ENCODE data around the gene TSPAN14.

Gene TSPAN14

DNA sequence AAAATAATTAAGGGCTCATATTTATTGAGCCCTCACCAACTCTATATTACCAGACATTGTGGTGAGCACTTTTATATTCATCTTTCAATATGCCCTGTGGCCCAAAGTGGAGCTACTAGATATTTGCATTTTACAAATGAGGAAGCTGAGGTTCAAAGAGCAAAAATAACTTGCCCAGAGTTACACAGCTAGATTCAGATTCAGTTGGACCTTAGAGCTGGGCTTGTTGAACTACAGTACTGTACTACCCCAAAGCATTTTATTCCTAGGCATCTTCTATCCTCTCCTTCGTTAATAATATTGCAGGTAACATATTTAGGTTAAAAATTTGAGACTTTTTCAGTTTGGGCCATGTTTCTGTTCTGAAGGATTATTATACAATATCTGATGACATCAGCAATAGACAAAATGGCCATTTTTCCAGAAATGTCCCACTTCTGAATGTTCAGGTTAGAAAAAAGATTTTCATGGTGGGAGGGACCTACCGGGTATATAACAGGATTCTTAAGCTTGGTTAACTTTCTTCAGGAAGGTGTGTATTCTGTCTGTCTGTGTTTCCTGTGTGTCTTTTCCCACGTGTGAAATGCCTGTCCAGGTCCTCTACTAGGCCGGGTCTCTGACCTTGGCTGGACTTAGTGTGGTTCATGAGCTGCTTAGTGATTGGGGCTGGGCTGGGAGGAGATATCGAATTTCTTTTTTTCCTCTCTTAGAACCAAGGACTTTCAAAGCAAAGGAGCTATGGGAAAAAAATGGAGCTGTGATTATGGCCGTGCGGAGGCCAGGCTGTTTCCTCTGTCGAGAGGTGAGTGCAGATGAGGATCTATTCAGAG is 32.2 kb upstream of the TSPAN14 start:
- no peak for DNase-seq (ENCODE audit: low spot score)

GRCh38 chr10:80425901-80426300 is 28.2 kb upstream of the TSPAN14 start:
- no peak for DNase-seq (ENCODE audit: low spot score)

- no peak for DNase-seq (ENCODE audit: low spot score)
Measured at GRCh38 chr10:80427541-80427940, 26.6 kb upstream of the TSPAN14 start.

- no peak for DNase-seq (ENCODE audit: low spot score)
Measured at GRCh38 chr10:80429521-80429973, 24.6 kb upstream of the TSPAN14 start.

GRCh38 chr10:80433134-80433533 is 21.0 kb upstream of the TSPAN14 start:
- DNase-seq (ENCODE audit: low spot score), result no peak

- DNase-seq (ENCODE audit: low spot score), result no peak
Measured at GRCh38 chr10:80436446-80437098, 17.5 kb upstream of the TSPAN14 start.

DNA sequence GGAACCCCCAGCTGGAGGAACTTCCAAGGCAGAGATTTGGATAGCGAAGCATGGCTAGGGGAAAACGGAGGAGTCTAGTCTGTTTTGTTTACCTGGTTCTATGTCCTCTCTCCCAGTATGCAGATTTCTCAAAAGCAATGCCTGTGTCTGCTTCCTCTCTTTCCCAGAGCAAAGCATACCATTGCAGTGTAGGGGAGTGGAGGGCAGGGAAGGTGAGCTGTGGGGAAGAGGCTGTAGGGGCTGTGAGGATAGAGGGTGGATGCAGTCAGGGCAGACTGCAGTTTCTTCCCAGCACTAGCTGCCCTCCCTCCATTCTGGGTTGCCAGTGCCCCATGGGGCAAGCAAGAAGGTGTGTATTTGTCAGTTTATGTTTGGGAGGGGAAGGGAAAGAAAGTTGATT is 16.9 kb upstream of the TSPAN14 start:
- DNase-seq (ENCODE audit: low spot score), result no peak

GRCh38 chr10:80441831-80442230 is 12.3 kb upstream of the TSPAN14 start:
- DNase-seq (ENCODE audit: low spot score), result no peak

DNA sequence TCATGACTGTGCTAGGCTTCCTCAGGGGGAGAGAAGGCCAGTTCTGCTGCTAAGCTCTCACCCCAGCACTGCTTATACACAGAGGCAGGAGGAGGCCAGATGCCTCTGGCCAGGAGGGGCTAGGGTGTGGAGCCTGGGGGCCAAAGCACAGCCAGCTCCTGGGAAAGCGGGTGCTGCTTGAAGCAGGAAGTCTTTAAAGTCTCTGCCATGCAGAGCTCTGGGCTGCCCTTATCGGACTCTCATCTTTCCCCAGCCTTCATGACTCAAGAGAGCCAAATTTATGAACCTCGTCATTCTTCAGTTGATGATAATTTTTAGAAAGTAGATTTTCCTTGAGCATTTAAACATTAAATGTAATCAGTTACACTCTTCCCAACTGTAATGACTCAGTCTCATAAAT is 11.2 kb upstream of the TSPAN14 start:
- DNase-seq (ENCODE audit: low spot score), result no peak

- DNase-seq (ENCODE audit: low spot score), result no peak
Measured at GRCh38 chr10:80443531-80443974, 10.6 kb upstream of the TSPAN14 start.

DNA sequence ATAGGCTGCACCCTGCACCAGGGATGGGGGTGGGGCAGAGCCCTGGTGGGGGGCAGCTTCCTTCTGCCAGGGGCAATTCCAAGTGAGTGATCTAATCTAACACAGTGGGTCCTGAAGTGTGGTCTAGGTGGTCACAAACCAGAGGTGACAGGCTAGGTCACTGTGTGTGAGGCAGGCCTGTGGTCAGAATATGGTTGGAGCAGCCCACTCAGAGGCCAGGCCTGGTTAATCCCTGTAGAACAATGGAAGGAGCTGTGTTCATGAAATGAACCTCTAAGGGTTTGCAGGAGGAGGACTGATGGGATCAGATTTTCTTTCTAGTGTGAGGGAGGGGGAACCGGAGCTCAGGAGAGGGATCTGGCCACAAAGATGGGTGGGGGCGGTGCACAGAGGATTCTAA is 10.0 kb upstream of the TSPAN14 start:
- DNase-seq (ENCODE audit: low spot score), result no peak

- DNase-seq (ENCODE audit: low spot score), result peak; percentile 56
Measured at GRCh38 chr10:80444646-80445319, 9.3 kb upstream of the TSPAN14 start.

- no peak for DNase-seq (ENCODE audit: low spot score)
Measured at GRCh38 chr10:80447436-80448190, 6.5 kb upstream of the TSPAN14 start.

GRCh38 chr10:80448209-80448942 is 5.7 kb upstream of the TSPAN14 start:
- no peak for DNase-seq (ENCODE audit: low spot score)

DNA sequence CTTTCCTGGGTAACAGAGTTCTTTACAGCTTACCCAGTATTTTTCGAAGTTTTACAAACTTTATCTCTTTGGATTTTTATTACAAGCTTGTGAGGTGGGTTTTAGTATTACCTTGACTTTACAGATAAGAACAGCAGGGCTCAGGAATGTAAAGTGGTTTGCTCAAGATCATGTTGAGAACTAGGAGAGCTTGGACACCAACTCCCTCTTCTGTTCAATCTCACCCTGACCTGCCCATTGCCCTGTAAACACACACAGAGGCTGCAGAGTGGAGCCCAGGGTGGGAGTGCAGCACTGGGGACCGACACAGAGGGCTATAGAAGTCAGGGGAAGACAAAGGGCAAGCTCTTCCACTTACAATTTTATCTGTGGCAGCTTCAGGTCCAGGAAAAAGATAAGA is 4.6 kb upstream of the TSPAN14 start:
- no peak for DNase-seq (ENCODE audit: low spot score)

- DNase-seq (ENCODE audit: low spot score), result no peak
Measured at GRCh38 chr10:80451132-80451531, 3.0 kb upstream of the TSPAN14 start.

DNA sequence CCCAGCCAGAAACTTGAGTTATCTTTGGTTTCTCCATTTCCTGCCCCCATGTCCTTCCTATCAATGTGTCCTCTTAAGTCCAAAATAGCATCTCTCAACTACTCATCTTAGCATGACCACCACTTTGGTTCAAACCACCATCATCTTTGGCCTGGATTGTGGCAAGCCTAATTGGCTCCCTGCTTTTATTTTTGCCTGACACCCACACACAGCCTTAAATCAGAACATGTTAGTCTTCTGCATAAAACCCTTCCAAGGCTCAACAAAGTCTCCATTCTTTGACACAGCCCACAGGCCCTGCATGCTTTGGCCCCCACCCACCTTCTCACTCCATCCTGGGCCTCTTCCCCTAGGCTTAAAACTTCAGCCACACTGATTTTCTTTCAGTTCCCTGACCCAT is 2.0 kb upstream of the TSPAN14 start:
- DNase-seq (ENCODE audit: low spot score), result no peak

GRCh38 chr10:80452640-80453039 is 1.5 kb upstream of the TSPAN14 start:
- no peak for DNase-seq (ENCODE audit: low spot score)

DNA sequence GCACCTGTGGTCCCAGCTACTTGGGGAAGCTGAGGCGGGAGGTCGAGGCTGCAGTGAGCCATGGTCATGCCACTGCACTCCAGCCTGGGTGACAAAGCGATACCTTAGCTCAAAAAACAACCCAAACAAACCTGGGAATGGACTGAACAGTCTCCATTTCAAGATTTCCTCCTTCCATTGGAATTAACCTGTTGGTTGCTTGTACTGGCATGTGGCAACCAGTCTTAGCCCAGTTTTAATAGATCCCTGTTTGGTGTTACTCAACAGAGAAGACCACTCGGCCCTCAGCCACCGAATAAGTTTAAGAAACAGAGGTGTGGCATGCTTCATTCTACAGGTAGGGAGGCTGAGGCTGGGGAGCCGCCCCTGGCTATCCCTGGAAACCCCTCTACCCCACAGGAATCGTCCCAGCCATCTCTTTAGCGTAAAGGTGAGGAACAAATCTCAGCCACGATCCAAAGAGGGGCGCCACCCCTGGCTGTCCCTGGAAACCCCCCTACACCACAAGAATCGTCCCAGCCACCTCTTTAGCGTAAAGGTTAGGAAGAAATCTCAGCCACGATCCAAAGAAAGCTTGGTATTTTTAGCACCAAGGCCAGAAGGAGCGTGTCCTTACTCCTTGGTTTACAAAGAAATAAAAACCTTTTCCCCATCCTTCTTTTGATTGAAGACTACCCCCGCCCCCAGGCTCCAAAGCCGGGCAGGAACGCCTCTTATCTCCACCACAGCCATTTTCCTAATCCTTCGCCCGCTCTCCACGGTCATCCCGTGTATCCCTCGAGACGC is 861 bp upstream of the TSPAN14 start:
- DNase-seq (ENCODE audit: low spot score), result no peak

All from D341Med (cell line).